NCI-H2107 treated with DMSO at 0.1 percent for 48 hours (cell line): Measurements from ENCODE around the gene PNMA8B.
A peak's percentile ranks its signal among the peaks of the same experiment; 100 is the strongest.
"Not testable (repeated sequence)": the region's sequence is repeated elsewhere in the genome, so short reads cannot be mapped to it uniquely, and the experiment has no call there.

Experiments used
- DNase-seq: peaks from one replicate; lab custom pipeline; 2025; ENCODE audit not compliant: unreplicated experiment; lab: John Stamatoyannopoulos, UW

PNMA8B gene

DNA sequence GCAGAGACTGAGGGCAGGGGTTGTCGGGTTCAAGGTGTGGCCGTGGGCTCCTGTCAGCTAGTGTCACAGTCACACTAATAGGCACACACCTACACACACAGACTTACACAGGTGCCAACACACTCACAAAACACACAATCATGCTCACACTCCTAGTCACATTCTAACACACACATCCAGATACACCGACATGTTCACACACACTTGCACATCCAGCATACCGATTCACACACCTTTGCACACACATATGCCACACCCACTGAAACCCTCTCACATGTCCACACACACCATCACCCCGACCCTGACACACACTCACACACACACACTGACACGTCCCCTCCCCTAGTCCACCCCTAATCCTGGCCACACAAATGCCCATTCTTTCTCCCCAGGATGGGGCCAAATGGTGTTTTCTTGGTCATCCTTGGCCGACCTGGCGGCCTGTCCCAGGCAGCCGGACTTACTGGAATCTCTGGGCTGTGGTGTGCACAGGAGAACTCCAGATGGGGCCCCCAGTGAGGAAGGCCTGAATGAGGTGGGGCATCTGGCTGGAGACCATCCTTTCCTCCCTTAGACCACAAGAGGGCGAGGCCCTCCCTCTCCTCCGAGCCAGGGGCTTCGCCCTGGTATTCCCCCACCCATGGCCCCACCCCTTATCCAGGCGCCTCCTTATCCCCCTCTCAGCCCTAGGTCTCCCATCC is 19.1 kb upstream of the PNMA8B start:
- no peak for DNase-seq

DNA sequence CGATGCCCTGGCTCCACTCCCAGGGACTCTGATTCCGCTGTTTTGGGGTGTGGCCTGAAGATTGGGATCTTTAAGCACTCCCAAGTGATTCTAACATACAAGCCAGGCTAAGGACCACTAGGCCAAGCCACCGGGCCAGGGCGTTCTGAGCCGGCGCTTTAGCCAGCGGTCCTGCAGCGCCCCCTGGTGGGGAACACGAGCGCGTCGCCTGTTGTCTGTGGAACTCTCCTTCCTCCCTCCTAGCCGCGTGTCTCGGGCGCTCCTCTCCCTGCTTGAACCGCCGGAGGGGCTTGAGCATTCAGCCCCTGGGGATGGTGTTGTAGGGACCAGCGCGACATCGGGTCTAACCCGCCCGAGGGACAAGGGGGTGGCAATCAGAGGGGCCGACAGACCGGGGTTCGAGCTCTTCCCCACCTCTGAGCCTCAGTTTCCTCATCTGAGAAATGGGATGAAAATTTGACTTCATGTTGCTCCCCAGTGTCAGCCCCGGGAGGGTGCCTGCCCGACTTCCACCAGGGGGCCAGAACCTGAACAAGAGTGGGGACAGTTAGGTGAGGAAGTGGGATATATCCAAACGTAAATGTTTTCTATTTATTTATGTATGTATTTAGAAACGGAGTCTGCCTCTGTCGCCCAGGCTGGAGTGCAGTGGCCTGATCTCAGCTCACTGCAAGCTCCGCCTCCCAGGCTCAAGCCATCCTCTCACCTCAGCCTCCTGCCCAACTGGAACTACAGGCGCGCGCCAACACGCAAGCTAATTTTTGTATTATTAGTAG is 18.0 kb upstream of the PNMA8B start:
- peak; percentile 39 for DNase-seq

GRCh38 chr19:46511237-46511636 is 15.6 kb upstream of the PNMA8B start:
- no peak for DNase-seq

- no peak for DNase-seq
Observed at GRCh38 chr19:46508206-46508605, 12.5 kb upstream of the PNMA8B start.

DNA sequence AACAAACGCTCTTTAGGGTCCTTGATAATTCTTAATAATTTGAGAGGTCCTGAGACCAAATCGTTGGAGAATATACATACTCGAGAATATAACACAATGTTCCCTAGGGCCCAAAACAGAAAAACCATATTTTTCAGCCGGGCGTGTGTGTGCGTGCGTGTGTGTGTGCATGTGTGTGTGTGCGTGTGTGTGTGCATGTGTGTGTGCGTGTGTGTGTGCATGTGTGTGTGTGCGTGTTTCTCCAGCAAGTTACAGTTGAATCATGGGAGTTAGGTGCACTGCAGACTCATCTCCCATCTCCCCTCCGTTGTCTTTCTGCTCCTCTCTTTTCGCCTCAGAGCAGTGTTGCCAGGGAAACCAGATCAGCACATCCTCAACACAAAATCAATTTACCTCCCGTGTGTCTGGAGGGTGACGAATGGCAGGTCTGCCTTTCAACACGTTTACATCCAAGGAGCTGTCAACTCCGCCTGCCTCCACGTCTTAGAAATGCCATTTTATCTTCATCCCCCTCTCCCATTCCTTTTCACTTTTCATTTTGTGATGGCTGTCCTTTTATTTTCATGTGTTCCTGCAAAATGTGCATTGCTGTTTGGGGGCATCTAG is 8.3 kb upstream of the PNMA8B start:
- DNase-seq = no peak

DNA sequence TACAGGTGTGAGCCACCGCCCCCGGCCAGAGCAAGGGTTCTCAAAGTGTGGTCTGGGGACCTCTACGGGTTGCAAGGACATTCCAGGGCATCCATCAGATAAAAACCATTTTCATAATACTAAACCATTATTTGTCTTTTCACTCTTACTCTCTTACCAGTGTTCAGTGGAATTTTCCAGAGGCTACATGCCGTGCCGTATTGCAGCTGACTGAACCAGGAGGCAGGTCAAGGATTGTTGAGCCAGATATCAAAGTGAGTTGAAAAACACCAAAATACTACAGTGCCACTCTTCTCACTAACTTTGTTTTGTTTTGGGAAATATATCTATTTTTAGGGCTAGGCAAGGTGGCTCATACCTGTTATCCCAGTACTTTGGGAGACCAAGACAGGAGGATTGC is 7.2 kb upstream of the PNMA8B start:
- no peak for DNase-seq

GRCh38 chr19:46499692-46500091 is 4.0 kb upstream of the PNMA8B start:
- no peak for DNase-seq

GRCh38 chr19:46497773-46498172 is 2.1 kb upstream of the PNMA8B start:
- DNase-seq = no peak

DNA sequence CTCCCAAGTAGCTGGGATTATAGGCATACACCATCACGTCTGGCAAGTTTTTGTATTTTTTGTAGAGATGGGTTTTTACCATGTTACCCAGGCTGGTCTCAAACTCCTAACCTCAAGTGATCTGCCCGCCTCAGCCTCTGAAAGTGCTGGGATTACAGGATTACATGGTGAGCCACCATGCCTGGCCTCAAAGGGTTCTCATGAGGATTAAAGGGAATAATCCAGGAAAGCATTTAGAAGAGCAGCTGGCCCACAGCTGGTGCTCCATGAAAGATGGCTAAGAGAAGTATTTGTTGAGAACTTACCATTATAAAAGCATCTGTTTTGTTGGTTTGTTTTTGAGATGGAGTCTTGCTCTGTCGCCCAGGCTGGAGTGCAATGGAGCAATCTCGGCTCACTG is 1.2 kb upstream of the PNMA8B start:
- not testable (repeated sequence) for DNase-seq

DNA sequence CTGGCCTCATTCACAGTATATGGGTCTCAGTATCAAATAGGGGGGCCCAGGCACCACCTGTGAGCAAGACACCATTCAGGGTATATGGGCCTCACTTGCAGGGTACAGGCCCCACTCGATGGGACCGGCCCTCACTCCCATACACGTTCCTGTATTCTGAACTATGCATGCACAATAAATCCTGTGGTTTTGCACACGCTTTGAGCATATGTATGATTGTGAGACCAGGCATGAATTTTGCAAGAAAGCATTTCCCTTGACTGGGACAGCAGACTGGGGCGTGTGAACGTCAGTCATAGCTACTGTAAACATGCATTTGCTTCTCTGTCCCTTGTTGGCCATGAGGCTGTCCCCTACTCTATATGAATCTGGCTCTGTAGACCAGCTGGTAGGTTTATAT is 637 bp upstream of the PNMA8B start:
- no peak for DNase-seq

GRCh38 chr19:46494941-46495785 is 504 bp downstream of the PNMA8B start:
- no peak for DNase-seq

- no peak for DNase-seq
Observed at GRCh38 chr19:46494146-46494940, 1.3 kb downstream of the PNMA8B start.

GRCh38 chr19:46493236-46494145 is 2.2 kb downstream of the PNMA8B start:
- DNase-seq = no peak

- no peak for DNase-seq
Observed at GRCh38 chr19:46492841-46493235, 2.8 kb downstream of the PNMA8B start.

- DNase-seq = no peak
Observed at GRCh38 chr19:46491975-46492682, 3.5 kb downstream of the PNMA8B start.

DNA sequence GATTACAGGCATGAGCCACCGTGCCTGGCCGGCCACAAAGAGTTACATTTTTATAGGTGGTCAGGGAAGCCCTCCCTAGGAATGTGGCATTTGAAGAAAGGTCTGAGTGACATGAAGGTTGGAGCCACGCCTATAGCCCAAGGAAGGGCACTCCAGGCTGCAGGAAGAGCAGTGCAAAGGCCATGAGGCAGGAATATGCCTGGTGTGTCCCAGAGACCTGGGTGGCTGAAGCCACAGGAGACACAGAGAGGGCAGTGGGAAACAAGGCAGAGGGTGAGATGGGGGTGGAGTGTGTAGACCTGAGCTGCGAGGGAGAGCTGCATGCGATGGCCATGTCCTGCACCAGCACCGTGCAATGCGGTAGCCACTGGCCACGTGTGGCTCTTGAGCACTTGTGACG is 4.9 kb downstream of the PNMA8B start:
- DNase-seq = no peak

DNA sequence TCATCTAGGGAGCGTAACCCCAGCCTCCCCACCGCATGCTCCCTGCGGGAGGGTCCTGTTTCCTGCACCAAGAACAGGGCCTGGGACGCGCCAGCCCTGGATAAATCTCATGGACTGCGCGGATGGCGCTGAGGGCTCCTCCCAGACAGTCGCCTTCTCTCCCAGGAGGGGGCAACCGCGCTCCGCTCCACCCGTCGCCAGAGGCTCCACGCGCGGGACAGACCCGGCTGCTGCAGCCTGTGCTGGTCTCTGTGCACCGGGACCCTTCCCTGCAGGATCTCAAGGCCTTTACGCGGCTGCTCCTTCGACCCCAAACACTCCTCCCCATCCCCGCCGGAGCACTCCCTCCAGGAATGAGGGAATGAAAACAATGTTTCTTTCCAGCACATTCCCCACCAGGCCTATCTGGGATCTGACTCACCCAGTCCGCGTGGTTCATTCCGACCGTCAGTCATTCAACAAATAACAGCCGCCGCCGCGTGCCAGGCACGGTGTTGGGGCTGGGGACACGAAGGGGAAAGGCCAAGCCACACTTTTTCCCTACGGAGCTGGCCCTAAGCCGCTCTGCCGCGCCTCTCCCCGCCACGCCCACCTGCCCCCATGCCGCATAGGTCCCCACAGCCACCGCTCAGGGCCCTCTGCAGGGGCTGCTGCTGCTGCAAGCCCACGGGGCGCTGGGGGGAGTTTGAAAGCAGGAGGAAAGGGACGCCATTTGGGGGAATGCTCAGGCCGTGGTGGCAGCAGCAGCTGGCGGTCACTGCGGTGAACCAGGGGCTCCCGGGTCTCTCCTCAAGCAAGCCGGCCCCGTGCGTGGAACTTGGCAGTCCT is 6.0 kb downstream of the PNMA8B start:
- no peak for DNase-seq

GRCh38 chr19:46488551-46488950 is 7.1 kb downstream of the PNMA8B start:
- no peak for DNase-seq
